ENCODE data around the gene CTPS2.
"Not testable (repeated sequence)": the region's sequence is repeated elsewhere in the genome, so short reads cannot be mapped to it uniquely, and the experiment has no call there.

CTPS2 gene

DNA sequence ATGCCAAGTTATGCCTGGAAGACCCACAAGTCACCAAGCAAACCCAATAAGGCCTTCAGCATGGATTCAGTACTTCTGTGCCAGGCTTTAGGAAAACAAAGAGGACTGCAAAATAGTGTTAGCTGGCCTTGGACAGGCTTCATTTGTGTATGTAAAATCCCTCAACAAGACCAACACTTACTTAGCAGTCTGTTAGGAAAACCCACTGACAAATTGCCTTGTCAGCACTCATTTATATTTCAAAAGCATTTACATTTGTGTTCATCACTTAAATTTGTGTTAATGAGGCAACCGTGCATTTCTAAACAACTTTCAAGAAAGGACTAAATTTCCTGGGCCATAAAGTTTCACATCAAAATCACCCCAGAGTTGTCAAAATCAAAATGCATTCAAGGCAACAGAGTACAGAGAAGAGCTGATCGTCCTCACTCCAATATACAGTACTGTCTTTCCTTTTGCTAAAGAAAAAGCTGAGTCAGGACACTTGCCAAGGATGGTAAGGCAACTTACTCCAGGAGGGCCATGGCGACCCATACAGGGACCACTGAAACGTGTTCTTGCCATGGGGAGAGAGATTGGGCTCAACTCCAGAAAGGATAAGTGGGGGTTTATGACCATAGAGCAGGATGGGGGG lies 61.0 kb downstream of the CTPS2 start:
- no peak for DNase-seq

DNA sequence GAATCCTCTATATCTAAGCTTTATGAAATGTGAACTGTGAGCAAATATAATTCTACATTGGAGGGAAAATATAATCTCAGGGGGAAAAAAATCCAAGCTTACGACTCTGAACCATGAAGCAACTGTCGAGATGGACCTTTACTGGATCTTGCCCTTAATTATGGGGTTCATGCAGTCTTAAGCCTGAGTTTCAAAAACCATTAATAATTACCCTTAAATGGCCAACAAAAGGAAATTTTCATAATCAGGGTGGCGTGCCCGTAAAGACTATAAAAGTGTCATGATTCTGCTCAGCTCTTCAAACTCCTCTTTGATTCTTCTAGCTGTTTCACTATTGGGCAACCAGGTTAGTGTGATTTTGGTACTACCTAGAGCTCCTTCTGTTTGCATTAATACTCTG lies 62.6 kb downstream of the CTPS2 start, which contains the start of gene S100G:
Gene S100G (plus strand): TSS at position 301 of the 400 bp plus-strand sequence. CDS start 849 bp downstream, outside the sequence.
- DNase-seq: no peak

DNA sequence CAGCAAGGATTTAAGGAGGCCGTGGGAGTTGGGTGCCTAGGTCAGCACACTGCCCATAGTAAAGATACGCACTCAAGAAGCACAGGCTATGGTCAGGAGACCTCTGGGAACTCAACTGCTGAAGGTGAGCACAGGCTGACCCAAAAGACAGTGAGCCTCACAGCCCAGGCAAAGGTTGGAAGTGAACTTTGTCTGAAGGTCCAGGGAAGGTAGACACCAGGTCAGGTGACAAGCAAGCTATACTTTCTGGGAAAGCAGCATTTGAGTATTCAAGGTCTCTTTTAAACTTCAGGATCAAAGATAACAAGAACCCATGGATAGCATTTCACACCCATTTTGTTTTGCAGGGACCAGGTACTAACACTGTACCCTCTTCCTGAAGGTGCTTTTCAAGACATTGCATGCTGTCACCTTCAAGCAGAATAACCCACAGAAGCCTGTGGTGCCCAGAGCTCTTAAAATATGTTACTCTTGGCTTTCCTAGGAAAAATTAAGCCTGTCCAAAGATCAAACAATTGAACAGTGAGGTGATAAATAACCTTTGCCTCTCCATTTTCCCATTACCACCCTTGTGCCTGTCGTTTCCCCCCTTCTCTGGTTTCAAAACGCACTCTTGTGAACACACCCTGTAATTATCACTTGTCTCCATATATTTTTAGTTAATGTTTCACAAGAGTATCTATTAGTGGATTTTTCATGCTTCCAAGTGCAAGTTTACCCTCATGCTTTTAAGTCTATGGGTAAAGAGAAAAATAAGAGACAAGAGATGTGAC lies 65.9 kb downstream of the CTPS2 start:
- no peak for DNase-seq

DNA sequence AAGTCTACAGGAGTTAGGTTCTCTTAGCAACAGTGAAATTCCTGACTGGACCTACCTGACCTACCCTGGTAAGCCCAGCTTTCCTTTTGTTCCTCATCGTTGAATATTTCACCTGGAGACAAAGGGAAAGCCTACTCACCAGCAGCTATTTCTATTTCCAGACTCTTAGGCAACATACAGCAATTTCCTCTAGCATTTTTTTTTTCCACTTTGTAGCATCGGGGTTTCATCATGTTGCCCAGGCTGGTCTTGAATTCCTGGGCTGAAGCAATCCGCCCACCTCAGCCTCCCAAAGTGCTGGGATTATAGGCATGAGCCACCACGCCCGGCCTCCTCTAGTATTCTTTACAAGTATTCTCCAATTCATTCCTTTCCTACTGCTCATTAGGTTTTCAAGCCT lies 69.3 kb downstream of the CTPS2 start:
- DNase-seq: no peak

DNA sequence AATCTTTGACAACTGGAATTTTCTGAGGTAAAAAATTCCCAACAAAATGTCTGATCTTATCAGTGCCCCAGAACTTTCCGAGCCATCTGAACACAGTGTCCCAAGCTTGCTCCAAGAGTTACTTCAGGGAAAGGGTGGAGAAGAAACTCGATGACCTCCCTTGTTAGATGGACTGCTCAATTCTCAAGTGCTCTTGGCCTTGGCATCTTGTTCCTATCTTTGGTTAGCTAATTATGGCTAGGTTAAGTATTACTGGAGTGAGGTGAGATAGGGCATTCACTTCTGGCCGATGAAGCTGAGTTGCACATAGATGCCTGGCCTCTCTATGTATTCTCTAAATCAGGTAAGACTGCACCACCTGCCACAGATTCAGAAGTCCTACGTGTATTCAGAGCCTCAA lies 71.6 kb downstream of the CTPS2 start:
- DNase-seq: no peak

DNA sequence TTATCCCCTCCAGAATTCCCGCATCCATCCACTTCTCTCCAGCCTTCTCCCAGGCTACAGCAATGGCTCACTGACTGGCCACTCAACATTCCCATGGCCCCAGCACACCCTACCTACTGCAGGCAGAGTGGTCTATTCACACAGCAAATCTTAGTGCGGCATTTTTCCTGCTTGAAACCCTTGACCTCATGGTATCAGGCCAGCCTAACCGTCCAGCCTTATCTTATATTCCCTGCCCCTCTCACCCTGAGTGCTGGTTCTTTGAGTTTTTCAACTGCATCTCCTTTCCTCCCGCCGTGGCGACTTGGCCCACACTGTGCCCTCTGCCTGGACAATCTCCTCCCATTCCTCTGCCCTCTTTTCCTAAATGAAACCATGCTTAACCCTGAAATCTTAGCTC lies 72.5 kb downstream of the CTPS2 start:
- no peak for DNase-seq

DNA sequence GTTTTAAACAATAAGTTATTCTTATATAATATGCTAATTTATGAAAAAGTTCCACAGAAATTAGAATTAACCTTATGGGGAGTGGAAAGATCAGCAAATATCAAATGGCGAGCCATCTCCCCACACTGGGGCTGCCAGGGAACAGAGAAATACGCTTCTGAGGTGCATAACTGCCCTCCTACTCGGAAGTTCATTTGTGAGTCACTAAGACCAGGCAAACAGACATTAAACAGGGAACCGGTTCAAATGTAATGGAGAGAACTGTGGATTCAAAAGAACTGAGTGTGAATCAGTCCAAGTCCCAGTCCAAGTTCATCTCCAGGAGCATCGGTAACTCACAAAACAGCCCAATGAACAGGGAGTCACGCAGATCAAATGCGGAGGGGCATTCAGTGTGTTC lies 73.9 kb downstream of the CTPS2 start:
- DNase-seq: no peak

DNA sequence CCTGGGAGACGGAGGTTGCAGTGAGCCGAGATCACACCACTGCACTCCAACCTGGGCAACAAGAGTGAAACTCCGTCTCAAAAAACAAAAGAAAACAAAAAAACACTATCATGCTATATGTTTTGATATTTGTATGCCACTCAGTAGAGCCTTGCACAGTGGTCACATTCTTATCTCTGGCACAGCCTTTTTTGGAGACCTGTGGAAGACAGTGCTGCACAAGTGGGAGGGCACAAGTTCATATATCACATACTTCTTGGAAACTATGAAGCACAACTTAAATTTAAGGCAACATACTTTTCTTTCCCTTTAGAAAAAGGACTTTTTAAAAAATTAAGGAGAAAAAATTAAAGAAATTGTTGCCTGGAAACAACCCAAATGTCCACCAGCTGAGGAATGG lies 76.9 kb downstream of the CTPS2 start:
- DNase-seq: no peak

DNA sequence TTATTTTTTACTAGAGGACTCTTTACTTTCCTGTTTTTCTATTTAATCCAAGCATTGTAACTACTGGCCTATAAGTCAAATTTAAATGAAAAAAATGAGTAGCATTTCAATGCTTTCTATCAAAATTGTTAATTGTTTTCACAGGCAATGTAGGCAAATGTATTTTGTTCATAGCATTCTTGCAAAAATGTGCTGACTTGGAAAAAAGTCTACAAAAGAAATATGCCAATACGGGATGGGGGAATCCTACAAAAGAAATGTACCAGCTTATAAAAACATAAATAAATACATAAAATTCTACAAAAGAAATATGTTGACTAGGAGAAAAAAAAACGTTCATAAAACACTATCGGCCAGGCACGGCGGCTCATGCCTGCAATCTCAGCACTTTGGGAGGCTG lies 77.4 kb downstream of the CTPS2 start:
- DNase-seq: no peak

DNA sequence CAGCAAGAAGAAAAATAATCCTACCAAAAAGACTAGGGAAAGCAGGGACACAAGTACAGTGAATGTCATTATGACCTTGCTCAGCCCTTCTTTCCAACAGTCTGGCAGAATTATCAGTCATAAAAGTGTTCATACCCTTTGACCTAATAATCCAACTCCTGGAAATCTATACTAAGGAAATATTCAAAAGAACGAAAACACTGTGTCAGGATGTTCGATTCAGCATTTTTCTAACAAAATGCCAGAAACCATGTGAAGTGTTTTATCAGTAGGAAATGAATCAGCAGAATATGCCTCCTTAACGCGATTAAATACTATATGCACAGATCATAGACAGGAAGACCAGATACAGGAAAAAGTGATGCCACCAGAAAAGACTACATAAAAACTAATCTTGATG lies 78.7 kb downstream of the CTPS2 start:
- no peak for DNase-seq

DNA sequence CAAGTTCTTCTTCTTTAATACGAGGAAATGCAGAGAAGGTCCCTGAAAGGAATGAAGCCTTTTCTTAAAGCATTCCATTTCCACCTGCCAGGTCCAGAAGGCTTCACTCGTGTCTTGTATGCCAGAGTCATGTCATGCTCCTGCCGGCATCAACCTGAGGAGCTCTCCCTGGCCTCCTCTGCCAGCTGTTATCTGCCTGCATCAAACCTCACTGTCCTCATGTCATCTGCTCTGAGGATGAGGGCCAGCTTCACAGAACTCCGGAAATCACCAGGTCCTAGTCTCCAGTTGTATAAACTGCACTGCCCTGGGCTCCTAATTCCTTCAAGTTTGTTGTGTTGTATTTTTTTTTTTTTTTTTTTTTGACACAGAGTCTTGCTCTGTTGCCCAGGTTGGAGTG lies 82.6 kb downstream of the CTPS2 start:
- no peak for DNase-seq

DNA sequence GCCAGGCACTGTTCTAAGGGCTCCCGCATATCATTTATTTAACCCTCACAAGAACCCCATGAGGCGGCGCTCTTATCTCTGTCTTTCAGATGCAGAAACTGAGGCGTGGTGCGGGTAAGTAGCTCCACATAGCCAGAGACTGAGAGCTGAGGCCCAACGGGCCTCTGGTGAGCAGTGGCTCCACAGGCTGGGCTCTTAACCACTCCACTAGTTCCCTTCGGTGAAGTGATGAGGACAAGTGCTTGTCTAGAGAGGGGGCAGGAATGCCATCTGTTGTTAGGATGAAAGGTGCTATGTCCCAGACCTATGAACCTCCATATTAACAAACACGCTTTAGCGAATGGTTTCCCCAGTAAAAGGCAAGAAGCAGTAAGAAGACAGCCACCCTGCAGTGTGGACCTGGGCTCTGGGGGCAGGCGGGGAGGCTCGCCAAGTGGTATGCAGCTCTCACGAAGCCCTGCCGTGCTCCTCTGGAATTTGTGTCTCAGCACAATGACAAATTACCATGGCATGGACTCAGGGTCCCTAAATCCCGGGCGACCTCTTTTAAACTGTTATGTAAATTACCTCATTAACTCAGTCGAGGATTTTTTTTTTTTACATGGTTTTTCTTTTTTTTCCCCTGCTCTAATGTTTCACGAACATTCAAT lies 83.4 kb downstream of the CTPS2 start:
- no peak for DNase-seq

DNA sequence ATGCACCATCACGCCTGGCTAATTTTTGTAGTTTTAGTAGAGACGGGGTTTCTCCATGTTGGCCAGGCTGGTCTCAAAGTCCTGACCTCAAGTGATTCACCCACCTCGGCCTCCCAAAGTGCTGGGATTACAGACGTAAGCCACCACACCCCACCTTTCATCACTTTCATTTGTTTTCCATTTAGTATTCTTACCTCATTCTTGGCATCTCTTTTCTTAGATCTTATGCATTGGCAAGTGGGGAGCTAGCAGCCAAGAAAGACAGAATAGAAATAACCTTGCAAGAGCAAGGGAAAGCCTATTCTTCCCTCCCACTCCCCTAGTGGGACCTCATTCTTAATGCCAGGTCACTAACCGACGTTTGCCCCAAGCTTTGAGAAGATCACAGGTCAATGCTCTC lies 84.0 kb downstream of the CTPS2 start:
- not testable (repeated sequence) for DNase-seq

DNA sequence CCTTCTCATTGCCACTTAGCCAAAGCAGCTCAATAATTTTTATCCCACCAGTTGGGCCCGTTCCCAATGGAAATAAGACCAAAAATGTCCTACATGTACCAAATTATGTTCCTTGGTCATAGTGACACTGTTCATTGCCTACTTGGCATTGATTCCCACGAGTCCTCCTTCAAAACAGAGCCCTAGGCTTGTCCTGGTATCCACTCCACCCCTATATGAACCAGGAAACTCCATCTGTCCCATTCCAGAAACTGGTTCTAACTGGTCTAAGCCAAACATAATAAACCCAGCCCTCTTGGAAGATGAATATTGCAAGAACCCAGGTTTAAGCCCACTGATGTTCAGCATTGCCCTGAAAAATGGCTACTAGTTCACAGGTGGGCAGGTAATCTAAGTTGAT lies 93.4 kb downstream of the CTPS2 start:
- DNase-seq: no peak

DNA sequence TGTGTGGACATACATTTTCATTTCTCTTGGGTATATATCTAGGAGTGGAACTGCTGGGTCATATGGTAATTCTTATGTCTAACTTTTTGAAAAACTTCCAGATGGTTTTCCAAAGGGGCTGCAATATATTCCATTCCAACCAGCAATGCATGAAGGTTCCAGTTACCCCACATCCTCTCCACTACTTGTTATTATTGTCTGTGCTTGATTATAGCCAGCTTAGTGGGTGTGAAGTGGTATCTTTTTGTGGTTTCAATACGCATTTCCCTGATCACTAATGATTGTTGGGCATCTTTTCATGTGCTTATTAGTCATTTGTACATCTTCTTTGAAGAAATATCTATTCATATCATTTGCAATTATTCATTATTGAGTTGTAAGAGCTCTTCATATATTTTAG lies 94.0 kb downstream of the CTPS2 start:
- DNase-seq: no peak

DNA sequence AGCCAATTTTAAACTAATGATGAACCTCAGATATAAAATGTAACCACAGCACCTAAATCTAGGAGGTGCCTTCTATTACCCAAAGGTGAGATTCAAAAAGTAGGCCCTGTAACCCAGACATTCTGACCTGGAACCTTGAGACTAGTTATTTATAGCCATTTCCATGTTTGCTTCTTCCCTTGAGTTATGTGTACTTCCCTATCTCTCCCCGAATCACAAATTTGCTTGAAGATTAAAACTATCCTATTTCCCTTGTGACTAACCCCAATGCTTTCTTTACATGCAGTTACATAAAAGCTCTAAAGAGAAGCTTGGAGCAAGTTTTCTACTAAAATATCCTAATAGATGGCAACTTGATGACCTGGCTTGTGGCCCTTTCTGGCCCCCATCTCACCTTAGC lies 95.1 kb downstream of the CTPS2 start:
- DNase-seq: no peak

DNA sequence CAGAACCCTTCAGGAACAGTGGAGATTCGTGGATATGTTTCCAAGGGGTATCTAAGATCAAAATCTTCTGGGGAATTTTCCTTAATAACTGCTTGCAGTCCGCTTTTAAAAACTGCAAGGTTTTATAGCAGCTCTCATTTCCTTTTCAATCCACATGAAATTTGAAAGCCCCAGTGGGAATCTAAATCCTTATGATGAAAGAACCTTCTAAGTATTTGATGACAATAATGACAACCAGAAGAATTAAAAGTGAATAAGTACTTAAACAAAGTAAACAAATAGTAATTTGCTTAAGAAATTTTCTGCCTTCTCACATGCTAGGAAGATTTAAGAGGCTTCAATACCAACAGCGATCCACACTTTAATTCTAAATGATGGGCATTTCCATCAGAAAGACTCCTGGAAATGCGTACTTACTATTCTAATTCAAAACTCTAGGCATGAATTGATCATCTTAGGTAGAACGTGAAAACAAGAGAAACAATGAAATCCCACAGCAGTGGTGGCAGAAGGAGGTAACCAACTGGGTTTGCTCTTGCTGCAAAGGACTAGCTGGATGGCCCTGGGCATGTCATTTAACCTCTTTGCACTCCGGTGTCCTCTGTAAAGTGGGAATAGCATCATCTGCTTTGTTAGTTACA lies 100.1 kb downstream of the CTPS2 start:
- DNase-seq: no peak

DNA sequence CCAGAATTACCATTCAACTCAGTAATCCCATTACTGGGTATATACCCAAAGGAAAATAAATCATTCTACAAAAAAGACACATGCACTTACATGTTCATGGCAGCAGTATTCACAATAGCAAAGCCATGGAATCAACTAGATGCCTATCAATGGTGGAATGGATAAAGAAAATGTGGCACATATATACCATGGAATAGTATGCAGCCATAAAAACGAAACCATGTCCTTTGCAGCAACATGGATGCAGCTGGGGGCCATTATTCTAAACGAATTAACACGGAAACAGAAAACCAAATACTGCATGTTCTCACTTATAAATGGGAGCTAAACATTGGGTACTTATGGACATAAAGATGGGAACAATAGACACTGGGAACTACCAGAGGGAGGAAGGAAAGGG lies 101.8 kb downstream of the CTPS2 start:
- not testable (repeated sequence) for DNase-seq

DNA sequence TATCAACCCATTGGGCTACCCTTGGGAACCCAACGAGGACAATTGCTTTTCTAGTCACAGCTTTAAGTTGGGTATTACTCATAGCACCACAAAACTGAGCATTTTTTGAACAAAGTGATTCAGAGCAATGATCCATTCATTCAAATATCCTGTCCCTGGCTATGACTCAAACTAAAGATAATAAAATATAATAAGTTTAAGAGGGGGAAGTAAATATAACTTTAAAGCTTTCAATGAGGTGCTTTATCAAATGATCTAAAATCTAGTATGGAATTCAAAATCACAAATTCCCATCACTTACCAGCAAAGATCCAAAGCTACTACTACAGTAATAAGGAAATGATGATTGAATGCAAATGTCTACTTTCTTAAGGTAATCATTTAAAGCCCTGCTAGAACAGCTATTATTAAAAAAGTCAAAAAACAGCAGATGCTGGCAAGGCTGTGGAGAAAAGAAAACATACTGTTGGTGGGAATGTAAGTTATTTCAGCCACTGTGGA lies 102.3 kb downstream of the CTPS2 start:
- DNase-seq: no peak

DNA sequence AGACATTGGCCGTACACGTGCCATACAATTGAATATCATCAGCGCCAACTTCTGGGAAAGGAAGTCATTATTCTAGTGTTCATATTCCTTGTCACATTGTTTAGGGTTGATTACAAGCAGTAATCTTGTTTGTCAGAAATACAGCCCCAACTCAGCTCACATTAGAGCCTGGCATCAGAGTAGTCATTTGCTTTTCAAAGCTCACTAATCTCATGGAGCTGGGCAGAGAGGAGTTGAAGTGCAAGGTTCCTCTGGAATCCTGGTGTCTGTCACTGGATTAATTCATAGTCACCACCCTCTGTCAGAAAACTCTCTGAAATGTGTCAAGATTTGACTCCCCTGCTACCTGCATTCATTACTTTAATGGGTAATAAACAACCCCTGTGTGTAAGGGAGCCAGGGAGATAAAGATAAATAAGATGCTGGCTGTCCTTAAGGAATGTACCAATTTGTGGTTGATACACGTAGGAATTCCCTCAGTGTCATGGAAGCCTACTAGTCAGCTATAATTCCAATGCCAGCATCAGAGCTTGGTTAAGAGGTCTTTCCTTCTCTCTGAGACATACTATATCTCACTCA lies 106.2 kb downstream of the CTPS2 start:
- no peak for DNase-seq

DNA sequence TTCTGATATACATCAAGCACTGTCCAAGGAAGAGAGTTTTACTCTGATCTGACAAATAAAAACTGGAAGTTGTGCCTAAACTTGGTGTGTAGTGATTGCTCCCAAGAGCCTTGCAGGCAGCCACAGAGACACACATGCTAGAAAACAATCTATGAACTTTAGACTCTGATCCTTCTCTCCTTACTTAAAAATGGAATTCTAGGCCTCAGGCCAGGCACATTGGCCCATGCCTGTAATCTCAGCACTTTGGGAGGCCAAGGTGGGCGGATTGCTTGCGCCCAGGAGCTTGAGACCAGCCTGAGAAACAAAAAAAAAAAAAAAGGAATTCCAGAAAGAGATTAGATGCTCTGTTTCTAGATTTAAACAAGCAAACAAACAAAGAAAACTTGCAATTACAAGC lies 108.1 kb downstream of the CTPS2 start:
- no peak for DNase-seq

DNA sequence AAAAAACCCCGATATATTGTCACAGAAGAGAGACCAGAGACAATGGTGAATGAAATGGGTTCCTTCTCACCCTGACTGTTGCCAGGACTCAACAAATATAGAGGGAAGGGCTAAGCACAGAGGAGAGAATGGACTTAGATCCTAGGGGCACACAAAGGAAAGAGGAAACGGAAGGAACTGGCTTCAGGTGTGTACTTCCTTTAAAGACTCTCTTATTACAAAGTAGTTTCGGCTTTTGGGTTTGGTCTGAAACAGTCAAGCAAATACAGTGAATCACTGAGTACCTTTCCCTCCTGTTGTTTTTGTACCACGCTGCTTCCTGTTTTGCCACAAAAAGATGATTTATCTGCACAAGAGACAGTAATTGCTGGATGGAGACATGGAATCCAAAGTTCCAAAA lies 108.6 kb downstream of the CTPS2 start:
- no peak for DNase-seq

DNA sequence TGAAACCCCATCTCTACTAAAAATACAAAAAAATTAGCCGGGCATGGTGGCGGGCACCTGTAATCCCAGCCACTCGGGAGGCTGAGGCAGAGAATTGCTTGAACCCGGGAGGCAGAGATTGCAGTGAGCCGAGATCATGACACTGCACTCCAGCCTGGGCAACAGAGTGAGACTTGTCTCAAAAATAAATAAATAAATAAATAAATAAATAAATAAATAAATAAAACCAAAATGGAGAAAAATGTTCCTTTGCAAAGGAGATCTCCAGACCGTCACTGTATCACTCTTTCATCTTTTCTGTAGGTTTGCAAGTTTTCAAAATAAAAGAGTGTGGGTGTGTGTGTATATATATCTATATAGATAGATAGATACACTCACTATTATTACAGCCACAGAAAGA lies 109.2 kb downstream of the CTPS2 start:
- DNase-seq: not testable (repeated sequence)
